ENCODE results near the gene HEPN1.

HEPN1 gene

DNA sequence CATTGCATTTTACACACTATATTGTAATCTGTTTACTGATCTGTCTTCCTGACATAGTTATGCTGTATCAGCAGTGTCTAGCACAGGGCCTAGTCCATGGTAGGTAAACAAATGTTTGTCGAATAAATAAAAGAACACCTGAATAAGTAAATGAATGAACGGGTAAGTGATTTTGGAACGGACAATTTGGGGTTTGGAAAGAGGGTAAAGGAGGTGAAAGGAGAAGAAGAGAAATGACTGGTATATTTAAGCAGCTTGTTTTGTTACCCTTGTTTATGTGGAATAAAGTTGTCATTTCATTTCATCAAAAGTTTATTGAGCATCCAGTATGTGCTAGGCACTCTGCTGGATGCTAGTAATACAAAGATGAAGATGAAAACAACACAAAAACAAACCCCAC lies at the start of gene HEPN1:
Gene HEPN1, plus strand, starts transcription at position 301 of the 400 bp plus-strand sequence.
- no peak for DNase-seq

DNA sequence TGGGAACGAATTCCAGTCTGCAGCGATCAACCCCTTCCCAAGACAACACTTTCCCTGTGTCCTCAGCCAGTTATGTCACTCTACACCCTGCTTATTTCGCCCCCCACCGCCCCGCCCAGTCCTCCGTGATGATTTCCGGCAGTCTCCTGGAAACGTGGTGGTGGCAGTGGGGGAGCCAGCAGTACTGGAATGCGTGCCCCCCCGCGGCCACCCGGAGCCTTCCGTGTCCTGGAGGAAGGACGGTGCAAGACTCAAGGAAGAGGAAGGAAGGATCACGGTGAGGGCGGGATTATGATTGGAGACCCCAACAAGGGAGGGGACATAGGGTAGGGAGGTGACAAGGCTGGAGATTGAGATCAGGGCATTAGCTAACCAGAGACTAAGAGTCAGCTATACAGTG lies 49.7 kb upstream of the HEPN1 start:
- no peak for DNase-seq

DNA sequence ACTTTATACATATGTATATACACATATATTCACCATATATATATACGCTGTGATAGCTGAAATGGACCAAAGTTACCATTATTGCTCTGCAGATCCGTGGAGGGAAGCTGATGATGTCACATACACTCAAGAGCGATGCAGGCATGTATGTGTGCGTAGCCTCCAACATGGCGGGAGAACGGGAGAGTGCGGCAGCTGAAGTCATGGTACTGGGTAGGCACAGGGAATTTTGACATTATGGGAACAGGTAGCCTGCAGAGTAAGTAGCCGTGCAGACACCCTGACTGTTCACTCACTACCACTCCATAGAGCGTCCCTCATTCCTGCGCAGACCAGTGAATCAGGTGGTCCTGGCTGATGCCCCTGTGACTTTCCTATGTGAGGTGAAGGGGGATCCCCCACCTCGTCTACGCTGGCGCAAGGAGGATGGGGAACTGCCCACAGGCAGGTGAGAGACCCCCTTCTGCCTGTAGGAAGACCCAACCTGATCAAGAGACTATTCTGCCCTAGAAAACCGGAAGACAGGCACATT lies 49.1 kb upstream of the HEPN1 start:
- no peak for DNase-seq

DNA sequence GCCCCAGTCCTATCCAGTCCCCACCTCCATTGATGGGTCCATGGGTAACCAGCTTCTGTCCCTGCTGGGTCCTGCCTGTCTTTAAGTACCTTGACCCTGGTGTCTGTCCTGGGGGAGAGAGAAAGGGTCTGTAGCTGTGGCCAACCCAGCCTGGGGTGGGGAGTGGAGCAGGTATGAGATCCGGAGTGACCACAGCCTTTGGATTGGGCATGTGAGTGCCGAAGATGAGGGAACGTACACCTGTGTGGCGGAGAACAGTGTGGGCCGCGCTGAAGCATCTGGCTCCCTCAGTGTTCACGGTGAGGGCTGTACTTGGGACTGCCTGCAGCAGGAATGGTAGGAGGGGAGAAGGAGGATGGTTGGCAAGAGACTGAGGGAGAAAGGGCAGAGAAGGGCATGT lies 48.6 kb upstream of the HEPN1 start:
- DNase-seq, result no peak

DNA sequence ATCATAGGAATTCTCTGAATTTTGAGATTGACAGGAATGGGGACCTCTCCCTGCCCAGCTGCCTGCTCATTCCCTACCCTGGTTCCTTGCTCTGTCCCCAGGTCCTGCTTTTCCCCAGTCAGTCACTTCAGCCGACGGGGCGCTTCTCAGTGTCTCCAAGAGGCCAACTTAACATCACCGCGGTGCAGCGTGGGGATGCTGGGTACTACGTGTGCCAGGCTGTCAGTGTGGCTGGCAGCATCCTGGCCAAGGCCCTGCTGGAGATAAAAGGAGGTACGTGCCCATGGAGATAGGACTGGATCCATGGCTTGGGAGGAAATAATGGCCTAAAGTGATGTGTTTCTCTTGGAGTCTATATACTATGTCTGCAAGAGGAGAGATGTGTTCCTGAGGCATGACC lies 46.8 kb upstream of the HEPN1 start:
- no peak for DNase-seq

DNA sequence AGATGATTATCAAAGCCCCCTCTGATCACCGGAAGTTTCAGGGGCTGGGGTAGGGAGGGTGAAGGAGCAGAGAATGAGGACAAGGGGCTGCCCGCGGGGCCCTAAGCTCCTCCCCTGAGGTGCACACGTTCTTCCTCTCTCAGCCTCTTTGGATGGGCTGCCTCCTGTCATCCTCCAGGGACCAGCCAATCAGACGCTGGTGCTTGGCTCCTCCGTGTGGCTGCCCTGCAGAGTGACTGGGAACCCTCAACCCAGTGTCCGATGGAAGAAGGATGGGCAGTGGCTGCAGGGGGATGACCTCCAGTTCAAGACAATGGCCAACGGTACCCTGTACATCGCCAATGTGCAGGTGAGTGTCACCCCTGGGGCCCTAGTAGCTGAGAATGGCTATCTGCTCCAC lies 46.3 kb upstream of the HEPN1 start:
- DNase-seq, result no peak

DNA sequence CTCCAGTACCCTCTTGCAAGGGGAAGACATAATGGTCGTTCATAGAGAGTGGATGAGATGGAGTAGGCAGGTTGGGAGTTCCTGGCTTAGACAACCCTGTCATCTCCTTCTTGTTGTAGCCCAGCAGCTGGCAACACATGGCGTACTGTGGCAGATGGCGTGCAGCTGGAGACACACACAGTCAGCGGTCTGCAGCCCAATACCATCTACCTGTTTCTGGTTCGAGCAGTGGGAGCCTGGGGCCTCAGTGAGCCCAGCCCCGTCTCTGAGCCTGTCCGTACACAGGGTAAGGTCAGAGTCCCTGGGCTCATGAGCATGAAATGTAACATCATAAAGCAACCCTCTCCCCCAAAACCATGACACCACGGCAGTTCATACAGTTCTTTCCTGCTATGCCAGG lies 45.1 kb upstream of the HEPN1 start:
- DNase-seq, result no peak

DNA sequence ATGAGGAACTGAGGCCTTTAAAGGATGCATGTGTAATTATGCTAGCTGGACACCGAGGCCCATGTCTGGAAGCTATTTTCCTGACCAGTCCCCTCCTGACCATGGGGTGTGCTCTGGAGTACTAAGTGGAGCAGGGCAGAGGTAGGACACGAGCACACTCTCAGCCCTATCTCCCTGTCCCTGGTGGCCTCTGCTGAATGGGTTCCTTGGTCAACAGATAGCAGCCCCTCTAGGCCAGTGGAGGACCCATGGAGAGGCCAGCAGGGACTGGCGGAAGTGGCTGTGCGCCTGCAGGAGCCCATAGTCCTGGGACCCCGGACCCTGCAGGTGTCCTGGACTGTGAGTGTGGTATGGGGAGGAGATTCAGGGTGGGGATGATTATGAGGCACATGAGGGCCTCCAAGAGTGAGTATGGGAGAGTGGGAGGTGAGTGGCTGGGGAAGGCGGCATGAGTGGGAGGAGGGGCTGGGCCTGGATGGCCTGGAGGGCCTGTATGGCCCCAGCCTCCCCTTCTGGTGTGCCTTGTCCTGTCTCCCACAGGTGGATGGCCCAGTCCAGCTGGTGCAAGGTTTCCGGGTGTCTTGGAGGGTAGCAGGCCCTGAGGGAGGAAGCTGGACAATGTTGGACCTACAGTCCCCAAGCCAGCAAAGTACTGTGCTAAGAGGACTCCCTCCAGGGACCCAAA lies 44.3 kb upstream of the HEPN1 start:
- DNase-seq, result no peak

DNA sequence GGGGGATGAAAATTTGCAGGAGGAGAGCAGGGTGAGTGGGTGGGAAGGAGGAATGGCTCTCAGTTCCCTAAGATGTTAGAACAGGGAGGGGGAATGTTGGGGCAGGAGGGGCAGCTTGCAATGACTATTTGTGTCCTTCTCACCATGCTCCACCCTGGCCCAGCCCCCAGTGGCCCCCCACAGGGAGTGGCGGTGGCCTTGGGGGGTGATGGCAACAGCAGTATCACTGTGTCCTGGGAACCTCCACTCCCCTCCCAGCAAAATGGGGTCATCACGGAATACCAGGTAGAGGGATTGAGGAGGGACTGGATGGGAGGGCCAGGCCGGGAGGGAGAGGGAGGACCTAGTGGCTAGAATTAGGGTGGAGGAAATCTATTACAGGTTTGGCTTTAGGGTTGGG lies 43.6 kb upstream of the HEPN1 start:
- no peak for DNase-seq

DNA sequence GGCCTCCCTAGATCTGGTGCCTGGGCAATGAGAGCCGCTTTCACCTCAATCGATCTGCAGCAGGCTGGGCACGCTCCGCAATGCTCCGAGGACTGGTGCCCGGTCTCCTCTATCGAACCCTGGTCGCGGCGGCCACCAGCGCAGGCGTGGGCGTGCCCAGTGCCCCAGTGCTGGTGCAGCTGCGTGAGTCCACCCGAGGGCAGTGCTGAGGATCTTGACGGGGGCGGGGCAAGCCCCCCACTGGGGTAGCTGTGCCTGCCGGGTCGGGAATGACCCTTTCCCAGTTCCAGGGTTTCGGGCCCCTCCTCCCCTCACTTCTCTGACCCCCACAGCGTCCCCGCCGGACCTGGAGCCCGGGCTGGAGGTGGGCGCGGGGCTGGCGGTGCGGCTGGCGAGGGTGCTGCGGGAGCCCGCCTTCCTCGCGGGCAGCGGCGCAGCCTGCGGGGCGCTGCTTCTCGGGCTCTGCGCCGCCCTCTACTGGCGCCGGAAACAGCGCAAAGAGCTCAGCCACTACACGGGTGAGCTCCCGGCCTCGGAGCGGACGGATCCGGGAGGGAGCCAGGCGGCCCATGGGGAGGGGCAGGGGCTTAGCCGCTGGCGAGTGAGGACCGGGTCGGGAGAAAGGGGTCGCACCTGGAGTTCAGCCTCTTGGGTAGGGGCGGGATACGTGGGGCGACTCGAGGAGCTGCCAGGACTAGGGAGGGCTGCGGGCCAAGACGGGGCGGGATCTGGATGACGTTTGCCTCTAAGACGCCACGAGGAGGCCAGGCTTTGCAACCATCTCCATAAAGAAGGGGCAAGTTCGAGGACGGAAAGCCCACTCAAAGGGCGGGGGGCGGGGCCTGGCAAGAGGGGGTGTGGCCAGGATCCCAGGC lies 42.9 kb upstream of the HEPN1 start:
- DNase-seq, result peak; percentile 49 to 61 (median 59)

DNA sequence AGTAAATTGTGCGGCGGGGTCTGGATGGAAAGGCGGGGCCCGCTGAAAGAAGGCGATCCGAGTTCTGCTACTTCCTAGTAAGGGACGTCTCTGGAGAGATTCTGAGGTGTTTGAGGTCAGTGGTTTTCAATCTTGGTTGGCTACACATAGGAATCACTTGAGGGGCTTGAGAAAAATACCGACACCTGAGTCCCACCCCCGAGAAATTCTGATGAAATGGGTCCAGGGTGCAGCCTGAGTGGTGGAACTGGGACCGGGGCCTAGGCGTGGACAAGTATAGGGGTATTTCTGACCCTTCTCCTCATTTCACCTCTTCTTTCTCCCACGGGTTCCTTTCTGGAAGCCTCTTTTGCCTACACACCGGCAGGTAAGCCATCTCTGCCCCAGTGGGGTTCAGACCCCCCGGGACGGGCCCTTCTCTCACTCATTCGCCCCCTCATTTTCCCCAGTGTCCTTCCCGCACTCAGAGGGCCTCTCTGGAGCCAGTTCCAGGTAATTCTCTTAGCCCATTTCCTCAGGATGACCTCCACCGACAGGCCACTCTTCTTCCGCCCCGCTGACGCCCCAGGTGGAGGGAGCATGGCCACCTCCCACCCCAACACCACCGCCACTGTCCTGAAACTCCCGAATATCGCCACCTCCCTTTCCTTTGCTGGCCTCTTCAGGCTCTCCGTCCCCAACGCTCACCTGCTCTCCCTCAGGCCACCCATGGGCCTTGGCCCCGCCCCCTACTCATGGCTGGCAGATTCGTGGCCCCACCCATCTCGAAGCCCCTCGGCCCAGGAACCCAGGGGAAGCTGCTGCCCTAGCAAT lies 42.0 kb upstream of the HEPN1 start:
- DNase-seq, result no peak

DNA sequence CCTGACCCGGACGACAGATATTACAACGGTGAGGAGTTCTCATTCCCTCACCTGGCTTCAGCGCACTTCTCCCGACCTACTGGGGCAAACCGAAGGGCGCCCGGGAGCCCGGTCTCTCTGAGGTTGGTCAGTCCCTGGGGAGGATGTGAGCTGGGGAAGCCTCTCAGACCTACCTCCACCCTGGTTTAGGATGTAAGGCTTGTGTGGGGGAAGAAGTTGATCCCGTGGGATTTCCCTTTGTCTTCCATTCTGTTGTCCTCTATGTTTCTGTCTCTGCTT lies 41.5 kb upstream of the HEPN1 start:
- DNase-seq, result no peak

DNA sequence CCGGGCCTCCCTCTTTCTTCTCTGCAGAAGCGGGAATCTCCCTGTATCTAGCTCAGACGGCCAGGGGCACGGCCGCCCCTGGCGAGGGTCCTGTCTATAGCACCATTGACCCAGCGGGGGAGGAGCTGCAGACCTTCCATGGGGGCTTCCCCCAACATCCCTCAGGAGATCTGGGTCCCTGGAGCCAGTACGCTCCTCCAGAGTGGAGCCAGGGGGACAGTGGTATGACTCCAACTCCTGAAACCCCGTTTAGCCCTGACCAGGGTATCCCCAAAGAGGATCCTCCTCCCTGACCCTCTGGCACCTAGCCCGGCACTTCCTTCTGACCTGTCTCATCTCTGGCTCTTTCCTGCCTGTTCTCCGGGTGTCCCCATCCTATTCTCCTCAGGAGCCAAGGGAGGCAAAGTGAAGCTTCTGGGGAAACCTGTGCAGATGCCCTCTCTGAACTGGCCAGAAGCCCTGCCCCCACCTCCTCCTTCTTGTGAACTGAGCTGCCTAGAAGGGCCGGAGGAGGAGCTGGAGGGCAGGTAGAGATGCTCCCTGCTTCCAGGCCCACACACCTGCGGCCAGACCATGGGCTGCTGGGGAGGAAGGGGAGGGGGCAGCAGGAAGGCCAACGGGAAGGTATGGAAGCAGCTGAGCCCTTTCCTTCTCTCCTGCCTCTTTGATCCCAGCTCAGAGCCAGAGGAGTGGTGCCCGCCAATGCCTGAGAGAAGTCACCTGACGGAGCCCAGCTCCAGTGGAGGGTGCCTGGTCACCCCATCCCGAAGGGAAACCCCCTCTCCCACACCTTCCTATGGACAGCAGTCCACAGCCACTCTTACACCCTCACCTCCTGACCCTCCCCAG lies 40.9 kb upstream of the HEPN1 start:
- no peak for DNase-seq

DNA sequence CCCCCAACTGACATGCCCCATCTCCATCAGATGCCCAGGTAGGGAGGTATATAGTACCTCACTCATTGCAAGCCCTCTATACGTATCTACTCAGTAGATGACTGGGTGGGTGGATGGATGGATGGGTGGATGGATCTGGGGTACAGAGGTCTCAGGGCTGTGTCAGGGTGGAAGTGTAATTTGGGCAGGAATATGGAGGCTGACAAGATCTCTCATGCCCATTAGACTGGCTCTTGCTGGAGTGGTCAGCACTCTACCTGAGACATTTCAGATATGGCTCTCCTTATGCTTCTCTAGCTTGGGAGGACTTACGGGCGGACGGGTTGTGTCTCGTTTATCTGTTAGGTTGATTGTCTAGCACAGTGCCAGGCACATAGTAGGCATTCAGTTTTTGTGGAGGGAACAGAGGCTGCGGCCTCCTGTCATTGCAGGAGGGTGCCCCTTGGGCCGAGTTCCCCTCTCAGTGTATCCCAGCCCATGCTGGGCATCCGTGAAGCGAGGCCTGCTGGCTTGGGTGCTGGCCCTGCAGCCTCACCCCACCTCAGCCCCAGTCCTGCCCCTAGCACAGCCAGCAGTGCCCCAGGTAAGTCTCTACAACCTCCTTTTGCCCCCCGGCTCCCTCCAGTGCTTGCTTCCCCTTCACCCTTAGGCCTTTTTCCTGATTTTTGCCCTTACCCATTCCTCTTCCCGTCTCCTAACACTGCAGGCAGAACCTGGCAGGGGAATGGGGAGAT lies 40.1 kb upstream of the HEPN1 start:
- no peak for DNase-seq

DNA sequence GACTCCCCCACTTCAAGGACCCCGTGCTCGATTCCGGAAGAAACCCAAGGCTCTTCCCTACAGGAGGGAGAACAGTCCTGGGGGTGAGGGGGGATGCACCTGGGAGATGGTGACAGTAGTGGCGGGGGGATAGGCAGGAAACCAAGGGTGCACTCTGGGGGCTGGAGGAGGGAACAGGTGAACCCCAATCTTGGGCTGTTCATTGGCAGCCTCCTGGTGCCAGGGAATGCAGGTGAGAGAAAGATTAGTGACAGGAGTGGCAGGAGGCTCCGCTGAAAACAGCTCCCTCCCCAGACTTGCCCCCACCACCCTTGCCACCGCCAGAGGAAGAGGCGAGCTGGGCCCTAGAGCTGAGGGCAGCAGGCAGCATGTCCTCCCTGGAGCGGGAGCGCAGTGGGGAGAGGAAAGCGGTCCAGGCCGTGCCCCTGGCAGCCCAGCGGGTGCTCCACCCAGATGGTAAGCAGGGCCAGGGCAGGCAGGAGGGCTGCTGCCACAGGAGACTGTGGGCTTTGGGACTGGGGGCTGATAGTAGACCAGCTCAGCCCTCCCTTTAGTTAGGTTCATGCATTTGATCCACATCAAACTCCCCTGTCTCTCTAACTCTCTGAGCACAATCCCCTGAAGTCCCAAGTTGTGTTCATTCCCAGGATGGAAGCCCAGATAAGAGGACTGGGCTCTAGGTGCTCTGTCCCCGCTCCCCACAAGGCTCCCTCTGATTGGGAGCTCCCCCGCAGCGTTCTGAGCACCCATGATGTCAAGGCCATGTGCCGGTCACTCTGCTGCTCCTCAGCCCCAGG lies 39.4 kb upstream of the HEPN1 start:
- no peak for DNase-seq

DNA sequence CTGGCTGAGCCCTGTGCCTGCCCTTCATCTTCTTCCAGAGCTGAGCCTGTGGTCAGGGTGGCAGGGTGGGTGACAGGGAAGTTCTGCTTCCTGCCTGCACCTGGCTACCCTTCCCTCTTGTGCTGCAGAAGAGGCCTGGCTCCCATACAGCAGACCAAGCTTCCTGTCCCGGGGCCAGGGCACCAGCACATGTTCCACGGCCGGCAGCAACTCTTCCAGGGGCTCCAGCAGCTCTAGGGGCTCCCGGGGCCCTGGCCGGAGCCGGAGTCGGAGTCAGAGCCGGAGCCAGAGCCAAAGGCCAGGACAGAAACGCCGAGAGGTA lies 38.8 kb upstream of the HEPN1 start:
- DNase-seq, result no peak

DNA sequence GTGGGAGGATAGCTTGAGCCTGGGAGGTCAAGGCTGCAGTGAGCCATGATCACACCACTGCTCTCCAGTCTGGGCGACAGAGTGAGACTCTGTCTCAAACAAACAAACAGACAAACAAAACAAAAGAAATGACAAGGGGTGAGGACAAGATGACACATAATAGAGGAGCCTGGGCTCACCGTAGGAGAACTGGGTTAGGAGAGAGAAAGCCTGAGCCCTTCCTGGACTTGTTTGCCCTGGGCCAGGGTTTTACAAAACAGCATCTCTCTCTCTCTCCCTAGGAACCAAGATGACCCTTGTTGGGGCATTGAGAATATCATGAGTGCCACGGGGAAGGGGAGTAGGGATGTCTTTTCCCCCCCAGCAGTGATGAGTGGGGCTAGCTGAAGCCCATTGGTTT lies 38.1 kb upstream of the HEPN1 start:
- no peak for DNase-seq

DNA sequence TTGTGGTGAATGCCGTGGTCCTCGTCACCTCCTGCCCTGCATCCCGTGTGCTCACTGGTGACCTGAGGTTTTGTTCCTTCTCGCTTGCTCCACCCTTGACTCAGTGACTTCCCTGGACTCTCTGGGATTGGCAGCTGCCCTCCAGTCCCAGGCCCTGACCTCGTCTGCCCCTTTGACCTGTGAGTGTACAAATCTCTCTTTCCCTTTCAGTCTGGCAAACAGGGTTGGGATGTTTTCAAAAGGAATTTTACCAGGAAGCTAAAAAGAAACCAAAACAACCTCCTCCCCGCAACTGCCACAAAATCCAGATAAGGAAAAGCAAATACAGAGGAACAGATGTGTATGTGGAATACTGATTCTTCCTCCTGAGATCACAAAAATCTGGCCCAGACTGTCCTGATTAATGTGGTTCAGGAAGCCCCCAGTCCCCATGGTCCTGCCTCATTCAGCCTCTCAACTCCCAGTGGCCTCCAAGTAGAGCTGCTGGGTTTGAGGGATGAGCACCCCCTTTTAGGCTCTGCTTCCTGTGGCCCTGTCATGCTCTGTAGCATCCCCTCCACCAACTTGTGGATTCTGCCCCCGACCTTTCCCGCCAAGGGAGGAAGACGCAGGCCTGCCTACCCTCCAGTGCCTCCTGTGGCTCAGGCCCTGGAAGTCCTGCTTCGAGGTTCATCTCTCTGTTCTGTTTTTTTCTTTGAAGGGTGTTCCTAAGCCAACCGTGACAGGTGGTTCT lies 36.5 kb upstream of the HEPN1 start:
- no peak for DNase-seq

DNA sequence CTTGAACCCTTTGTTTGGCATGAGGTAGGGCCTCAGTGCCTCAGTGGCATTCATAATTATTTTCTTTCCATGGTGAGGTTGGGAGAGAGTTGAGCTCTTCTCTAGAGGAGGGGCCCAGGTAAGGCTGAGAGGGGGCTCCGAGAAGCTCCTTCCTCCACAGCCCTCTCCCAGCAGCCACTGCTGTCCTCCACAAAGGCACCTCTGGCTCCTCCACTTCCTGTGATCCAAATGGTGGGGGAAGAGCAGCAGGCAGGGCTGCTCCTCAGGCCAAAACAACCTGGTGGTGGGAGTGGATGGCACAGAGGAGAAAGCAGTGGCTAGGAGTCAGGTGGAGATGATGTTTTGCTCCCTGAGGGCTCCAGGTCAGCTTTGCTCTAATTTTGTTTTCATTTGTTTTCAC lies 34.7 kb upstream of the HEPN1 start:
- no peak for DNase-seq

DNA sequence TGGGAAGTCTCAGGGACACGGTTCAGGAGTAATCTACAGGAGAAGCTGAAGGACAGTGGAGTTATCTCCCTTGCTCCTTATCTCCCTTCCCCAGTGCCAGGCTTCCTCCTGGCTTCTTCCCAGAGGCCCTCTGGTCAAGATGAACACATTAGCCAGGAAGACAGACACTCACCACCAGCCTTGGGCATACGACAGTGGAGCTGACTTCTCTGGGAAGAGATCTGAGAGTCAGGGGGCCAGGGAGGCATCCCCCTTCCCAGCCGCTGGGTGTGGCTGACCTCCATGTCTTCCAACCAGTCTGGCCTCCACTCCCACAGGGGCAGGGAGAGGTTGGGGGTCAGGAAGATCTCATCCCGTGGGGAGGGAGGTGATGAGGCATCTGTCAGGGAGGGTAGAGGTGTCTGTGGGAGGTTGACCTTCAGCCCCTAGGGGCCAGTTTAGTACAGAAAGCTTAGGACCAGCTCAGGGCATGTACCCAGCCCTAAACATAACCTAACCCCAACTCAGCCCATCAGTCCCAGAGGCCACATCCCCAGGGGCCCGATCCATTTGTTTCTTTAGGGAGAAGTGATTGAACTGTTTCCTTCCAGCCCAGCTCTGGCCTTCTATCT lies 34.1 kb upstream of the HEPN1 start:
- no peak for DNase-seq

Measured in activated CD4-positive, CD25-positive, alpha-beta regulatory T cell (primary cell).